Cortex of kidney (tissue), 1 donor: ENCODE data around the gene PRR9.

Experiments used
- DNase-seq: peaks from one replicate; lab custom pipeline; 2025; lab: John Stamatoyannopoulos, UW

PRR9 gene

DNA sequence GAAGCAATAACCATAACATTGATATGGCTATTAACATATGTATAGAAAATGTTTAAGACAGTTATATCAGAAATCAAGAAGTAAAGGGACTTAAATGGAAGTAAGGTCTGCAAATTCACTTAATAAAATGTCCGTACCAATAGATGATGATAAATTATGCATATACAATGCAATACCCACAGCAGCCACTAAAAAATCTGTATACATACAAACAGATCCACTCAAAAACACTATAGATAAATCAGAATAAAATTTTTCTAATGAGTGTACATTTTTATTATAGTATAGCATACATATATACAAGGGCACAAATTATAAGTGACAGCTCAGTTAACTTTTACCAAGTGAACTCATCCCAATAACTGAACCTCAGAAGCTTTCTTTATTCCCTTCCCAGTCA, 48.1 kb downstream of the PRR9 start:
- no peak for DNase-seq
